Keratinocyte (primary cell): ENCODE results near the gene VPS8. TPM values are rescaled to one million over a fixed set of nuclear protein-coding genes. Genes with fewer than 3 reads are reported as not detected.

Experiments used
- DNase-seq: peaks from one replicate; pipeline ENCODE4 v3.0.0-alpha.2; 2011; ENCODE audit warnings: low read depth, missing footprints, low spot score
- FAIRE-seq: peaks from 2 replicates; lab custom pipeline; 2011; peaks lifted over from hg19 to GRCh38; lab: Jason Lieb, UNC
- H2AFZ ChIP-seq: 2 replicates; pipeline ENCODE4 v1.6.0; 2012; ENCODE audit warnings: low read length, control low read depth, inconsistent platforms; ENCODE audit not compliant: control insufficient read depth
- H3K27ac ChIP-seq: 2 replicates; pipeline ENCODE4 v1.5.1; 2011; ENCODE audit warnings: low read length; ENCODE audit not compliant: control insufficient read depth, insufficient read depth
- H3K27me3 ChIP-seq: 3 replicates; pipeline ENCODE4 v1.6.0; 2011; ENCODE audit warnings: low read length; ENCODE audit not compliant: control insufficient read depth, insufficient read depth; ENCODE audit errors: extremely low read depth
- H3K36me3 ChIP-seq, 2 experiments: 2 replicates in 1 of 2; 3 replicates in 1 of 2; pipeline ENCODE4 v1.5.1; 2011; ENCODE audit warnings: low read length in 2 of 2, mild to moderate bottlenecking in 1 of 2; ENCODE audit not compliant: control insufficient read depth in 2 of 2, insufficient read depth in 2 of 2; ENCODE audit errors: extremely low read depth in 1 of 2
- H3K4me1 ChIP-seq: 3 replicates; pipeline ENCODE4 v1.5.1; 2011; ENCODE audit warnings: low read length; ENCODE audit not compliant: control insufficient read depth, insufficient read depth; ENCODE audit errors: extremely low read depth
- H3K4me2 ChIP-seq: 3 replicates; pipeline ENCODE4 v1.6.0; 2011; ENCODE audit warnings: low read depth, low read length; ENCODE audit not compliant: control insufficient read depth, insufficient read depth; ENCODE audit errors: extremely low read depth
- H3K4me3 ChIP-seq, 3 experiments: fragments of 200-600 bp in 1 of 3; sonication (generic) in 1 of 3; 2 replicates in 2 of 3; 3 replicates in 1 of 3; pipeline ENCODE4 v1.5.1; 2011 to 2016; ENCODE audit warnings: low read length in 3 of 3, mild to moderate bottlenecking in 3 of 3, control low read depth in 2 of 3, inconsistent platforms in 1 of 3, low read depth in 1 of 3, mixed read lengths in 1 of 3, mixed run types in 1 of 3, moderate library complexity in 1 of 3; ENCODE audit not compliant: control insufficient read depth in 2 of 3, insufficient read depth in 2 of 3; ENCODE audit errors: extremely low read depth in 1 of 3
- H3K79me2 ChIP-seq: 2 replicates; pipeline ENCODE4 v1.6.0; 2012; ENCODE audit warnings: low read length; ENCODE audit not compliant: control insufficient read depth, insufficient read depth
- H3K9ac ChIP-seq: 3 replicates; pipeline ENCODE4 v1.6.0; 2011; ENCODE audit warnings: low read length; ENCODE audit not compliant: control insufficient read depth, insufficient read depth; ENCODE audit errors: extremely low read depth
- H3K9me1 ChIP-seq: 3 replicates; pipeline ENCODE4 v1.6.0; 2011; ENCODE audit warnings: low read length; ENCODE audit not compliant: control insufficient read depth, insufficient read depth; ENCODE audit errors: extremely low read depth
- H3K9me3 ChIP-seq: 2 replicates; pipeline ENCODE4 v1.5.1; 2012; ENCODE audit warnings: low read depth, low read length; ENCODE audit not compliant: control insufficient read depth
- H4K20me1 ChIP-seq: 3 replicates; pipeline ENCODE4 v1.6.0; 2011; ENCODE audit warnings: low read length; ENCODE audit not compliant: control insufficient read depth, insufficient read depth; ENCODE audit errors: extremely low read depth
- CTCF ChIP-seq, 3 experiments: IDR thresholded peaks in 1 of 3; conservative IDR thresholded peaks in 1 of 3; optimal IDR thresholded peaks in 1 of 3; 2 replicates in 2 of 3; 3 replicates in 1 of 3; pipeline versions ENCODE3 to v1.5.1; 2011; ENCODE audit warnings: low read length in 3 of 3, mild to moderate bottlenecking in 3 of 3, moderate library complexity in 2 of 3, control low read depth in 1 of 3, inconsistent platforms in 1 of 3; ENCODE audit not compliant: insufficient read depth in 2 of 3; ENCODE audit errors: extremely low read depth in 1 of 3
- EZH2 ChIP-seq: IDR thresholded peaks from one replicate; pipeline ENCODE4 v1.6.1; 2012; ENCODE audit warnings: inconsistent platforms, mild to moderate bottlenecking, low read length, moderate library complexity
- dilution Hi-C: fragments of 300-500 bp; cut with MboI; formaldehyde crosslinking; loops from one replicate; pipeline ENCODE4 v1.7.0; 2020; ENCODE audit warnings: low sequenced_read_pairs; ENCODE audit not compliant: extremely low pct_ligation_motif_present
- polyA plus RNA-seq, 5 experiments: library from polyadenylated mRNA; depleted of rRNA in 3 of 5; stranded (reverse) in 3 of 5; stranded (forward) in 1 of 5; unstranded in 1 of 5; fragments of >200 nt; gene quantifications; 1 replicate in 1 of 5; 2 replicates in 3 of 5; 3 replicates in 1 of 5; pipeline versions ENCODE4 v1.2.1 to v1.2.3, GENCODE V29; 2011 to 2012; ENCODE audit warnings: missing spikeins in 2 of 5, low read depth in 1 of 5, low replicate concordance in 1 of 5

The VPS8 gene
- polyA plus RNA-seq, 1 donor (not counting 4 experiments of a cell fraction or from before 2014, with no cell fraction given) = 28.4 TPM

- FAIRE-seq (no peak), DNase-seq (no peak)
- H2AFZ ChIP-seq = no peak overlapping the region
- no peaks in the 10 kb centered on the region for H3K9me3 ChIP-seq
- TF ChIP-seq CTCF (optimal IDR thresholded peaks at IDR 0.05 in 1 of 3, IDR thresholded peaks at IDR 0.05 in 1 of 3, conservative IDR thresholded peaks at IDR 0.05 in 1 of 3; ENCODE audit: extremely low read depth in 1 of 3, insufficient read depth in 2 of 3, low read length in 3 of 3) (no peak), EZH2 (no peak)
- no peaks in the 10 kb centered on the region for H3K79me2 ChIP-seq
- H3K4me1 ChIP-seq = no peaks in the 10 kb centered on the region
- no peak overlapping the region for H3K27ac ChIP-seq
- H3K4me3 ChIP-seq = no peak overlapping the region
- no peak overlapping the region for H3K4me2 ChIP-seq
- no peaks in the 10 kb centered on the region for H3K27me3 ChIP-seq
- H3K9me1 ChIP-seq = no peaks in the 10 kb centered on the region
- no peak overlapping the region for H3K9ac ChIP-seq
- no peaks in the 10 kb centered on the region for H3K36me3 ChIP-seq
- dilution Hi-C loops = no loop called here
- H4K20me1 ChIP-seq = no peaks in the 10 kb centered on the region
Measured at GRCh38 chr3:185062191-185062590, 250.2 kb downstream of the VPS8 start.

- Histone ChIP-seq H3K4me1 (no peaks in the 10 kb centered on the region), H3K9ac (no peak overlapping the region), H3K9me1 (no peaks in the 10 kb centered on the region), H3K4me2 (no peak overlapping the region), H3K27ac (no peak overlapping the region), H2AFZ (no peak overlapping the region), H3K79me2 (no peaks in the 10 kb centered on the region), H3K4me3 (no peak overlapping the region), H4K20me1 (no peaks in the 10 kb centered on the region), H3K27me3 (no peaks in the 10 kb centered on the region), H3K36me3 (no peaks in the 10 kb centered on the region), H3K9me3 (no peaks in the 10 kb centered on the region)
- DNase-seq = no peak
- TF ChIP-seq CTCF (optimal IDR thresholded peaks at IDR 0.05 in 1 of 3, IDR thresholded peaks at IDR 0.05 in 1 of 3, conservative IDR thresholded peaks at IDR 0.05 in 1 of 3; ENCODE audit: extremely low read depth in 1 of 3, insufficient read depth in 2 of 3, low read length in 3 of 3) (no peak), EZH2 (no peak)
- dilution Hi-C loops = no loop called here
- no peak for FAIRE-seq
Measured at GRCh38 chr3:185063431-185063830, 251.5 kb downstream of the VPS8 start.
